ENCODE measurements around the gene PDE4D.
"Not testable (repeated sequence)": the region's sequence is repeated elsewhere in the genome, so short reads cannot be mapped to it uniquely, and the experiment has no call there.

PDE4D gene

DNA sequence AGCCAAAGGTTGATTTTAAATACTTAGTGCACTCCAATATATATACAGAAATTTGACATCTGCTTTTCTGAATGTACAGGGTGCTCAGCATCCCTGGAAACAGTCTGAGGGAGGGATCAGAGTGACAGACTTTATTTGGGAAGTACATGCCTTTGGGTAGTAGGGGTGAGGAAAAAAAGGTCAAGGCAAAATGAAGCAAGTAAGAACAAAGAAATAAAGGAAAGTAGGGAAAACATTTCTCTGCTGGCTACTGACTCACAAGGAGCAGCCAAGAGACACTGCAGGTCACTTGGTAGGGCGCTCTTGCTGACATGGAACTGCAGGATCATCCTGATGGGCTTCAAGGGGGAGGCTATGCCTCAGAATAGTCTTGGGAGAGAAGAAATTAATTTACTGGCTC lies 929.7 kb downstream of the PDE4D start:
- Histone ChIP-seq H3K27me3 (replicated peaks; ENCODE audit: insufficient read depth, low read length) (no peaks in the 10 kb centered on the region), H2AFZ (ENCODE audit: low read length) (no peak overlapping the region)
- DNase-seq, result no peak

GRCh38 chr5:58963361-58963760 lies 930.2 kb downstream of the PDE4D start:
- Histone ChIP-seq H3K36me3 (replicated peaks; ENCODE audit: insufficient read depth, low read length) (no peaks in the 10 kb centered on the region), H3K9ac (ENCODE audit: low read length) (no peak overlapping the region), H3K79me2 (ENCODE audit: low read length) (no peaks in the 10 kb centered on the region), H3K27me3 (replicated peaks; ENCODE audit: insufficient read depth, low read length) (no peaks in the 10 kb centered on the region), H3K4me2 (ENCODE audit: low read depth, low read length) (no peak overlapping the region), H4K20me1 (ENCODE audit: insufficient read depth, low read length) (no peaks in the 10 kb centered on the region), H3K27ac (ENCODE audit: low read length) (no peak overlapping the region), H3K4me3 (ENCODE audit: low read length) (no peak overlapping the region), H3F3A (ENCODE audit: insufficient read depth, low read length) (no peaks in the 10 kb centered on the region), H3K9me3 (replicated peaks; ENCODE audit: insufficient read depth, low read length) (no peaks in the 10 kb centered on the region), H3K4me1 (ENCODE audit: low read length) (no peaks in the 10 kb centered on the region), H2AFZ (ENCODE audit: low read length) (no peak overlapping the region), H3K9me2 (replicated peaks; ENCODE audit: insufficient read depth, low read length) (no peaks in the 10 kb centered on the region)
- DNase-seq, result no peak
- TF ChIP-seq EZH2phosphoT487 (IDR thresholded peaks at IDR 0.05; ENCODE audit: low read length), result no peak

More for the DNA sequence above, 929.7 kb downstream of the PDE4D start:
- Histone ChIP-seq H3K27ac (ENCODE audit: low read length) (no peak overlapping the region), H3K9me2 (replicated peaks; ENCODE audit: insufficient read depth, low read length) (no peaks in the 10 kb centered on the region), H3K79me2 (ENCODE audit: low read length) (no peaks in the 10 kb centered on the region), H3K4me2 (ENCODE audit: low read depth, low read length) (no peak overlapping the region), H3K9me3 (replicated peaks; ENCODE audit: insufficient read depth, low read length) (no peaks in the 10 kb centered on the region), H3F3A (ENCODE audit: insufficient read depth, low read length) (no peaks in the 10 kb centered on the region), H3K36me3 (replicated peaks; ENCODE audit: insufficient read depth, low read length) (no peaks in the 10 kb centered on the region), H3K4me3 (ENCODE audit: low read length) (no peak overlapping the region), H3K4me1 (ENCODE audit: low read length) (no peaks in the 10 kb centered on the region), H3K9ac (ENCODE audit: low read length) (no peak overlapping the region), H4K20me1 (ENCODE audit: insufficient read depth, low read length) (no peaks in the 10 kb centered on the region)
- TF ChIP-seq EZH2 (optimal IDR thresholded peaks at IDR 0.05; ENCODE audit: low read depth, low read length) (no peak), EZH2phosphoT487 (IDR thresholded peaks at IDR 0.05; ENCODE audit: low read length) (no peak), CTCF (IDR thresholded peaks at IDR 0.05; ENCODE audit: low read length) (no peak)

DNA sequence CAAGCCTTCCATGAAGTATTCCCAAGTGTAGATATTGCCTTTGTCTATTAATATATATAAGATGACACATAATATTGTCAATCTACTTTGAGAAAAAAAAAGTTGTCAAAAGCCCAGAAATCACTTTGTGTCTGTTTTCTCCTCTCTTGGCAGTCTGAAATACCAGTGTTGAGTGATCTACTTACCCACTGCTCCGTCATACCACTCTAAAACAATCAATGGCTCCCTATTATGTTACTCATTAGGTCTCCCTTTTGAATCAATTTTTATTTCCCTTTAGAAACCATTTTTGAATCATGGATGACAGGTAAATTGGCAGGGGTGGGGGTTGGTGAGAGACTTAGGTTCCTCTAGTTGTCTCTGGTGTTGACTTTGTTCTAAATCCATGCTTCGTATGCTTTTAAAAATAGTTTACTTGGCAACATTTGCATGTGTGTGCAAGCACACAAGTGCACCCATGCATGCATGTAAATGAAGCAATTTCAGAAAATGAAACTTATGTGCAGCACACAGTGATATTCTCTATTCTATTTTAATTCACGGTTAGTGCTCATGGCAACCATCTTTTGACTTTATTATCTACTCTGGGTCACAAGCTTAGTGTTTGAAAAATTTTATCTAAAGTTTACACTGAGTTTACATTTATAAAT lies 931.8 kb downstream of the PDE4D start:
- no peaks in the 10 kb centered on the region for H3K9me3 ChIP-seq (replicated peaks; ENCODE audit: insufficient read depth, low read length)
- H3K9ac ChIP-seq (ENCODE audit: low read length), result no peak overlapping the region
- DNase-seq, result no peak
- H2AFZ ChIP-seq (ENCODE audit: low read length), result no peak overlapping the region
- H3K79me2 ChIP-seq (ENCODE audit: low read length), result no peaks in the 10 kb centered on the region
- no peaks in the 10 kb centered on the region for H3F3A ChIP-seq (ENCODE audit: insufficient read depth, low read length)
- H3K4me2 ChIP-seq (ENCODE audit: low read depth, low read length), result no peak overlapping the region
- H3K4me1 ChIP-seq (ENCODE audit: low read length), result no peaks in the 10 kb centered on the region
- H3K9me2 ChIP-seq (replicated peaks; ENCODE audit: insufficient read depth, low read length), result no peaks in the 10 kb centered on the region
- no peak overlapping the region for H3K4me3 ChIP-seq (ENCODE audit: low read length)
- no peaks in the 10 kb centered on the region for H3K36me3 ChIP-seq (replicated peaks; ENCODE audit: insufficient read depth, low read length)
- no peak overlapping the region for H3K27ac ChIP-seq (ENCODE audit: low read length)
- TF ChIP-seq CTCF (IDR thresholded peaks at IDR 0.05; ENCODE audit: low read length) (no peak), EZH2phosphoT487 (IDR thresholded peaks at IDR 0.05; ENCODE audit: low read length) (no peak), EZH2 (optimal IDR thresholded peaks at IDR 0.05; ENCODE audit: low read depth, low read length) (no peak)
- no peaks in the 10 kb centered on the region for H4K20me1 ChIP-seq (ENCODE audit: insufficient read depth, low read length)
- H3K27me3 ChIP-seq (replicated peaks; ENCODE audit: insufficient read depth, low read length), result no peaks in the 10 kb centered on the region

GRCh38 chr5:58958701-58959100 lies 934.8 kb downstream of the PDE4D start:
- H3K27ac ChIP-seq (ENCODE audit: low read length), result no peak overlapping the region
- H3K9ac ChIP-seq (ENCODE audit: low read length), result no peak overlapping the region
- no peak for DNase-seq

DNA sequence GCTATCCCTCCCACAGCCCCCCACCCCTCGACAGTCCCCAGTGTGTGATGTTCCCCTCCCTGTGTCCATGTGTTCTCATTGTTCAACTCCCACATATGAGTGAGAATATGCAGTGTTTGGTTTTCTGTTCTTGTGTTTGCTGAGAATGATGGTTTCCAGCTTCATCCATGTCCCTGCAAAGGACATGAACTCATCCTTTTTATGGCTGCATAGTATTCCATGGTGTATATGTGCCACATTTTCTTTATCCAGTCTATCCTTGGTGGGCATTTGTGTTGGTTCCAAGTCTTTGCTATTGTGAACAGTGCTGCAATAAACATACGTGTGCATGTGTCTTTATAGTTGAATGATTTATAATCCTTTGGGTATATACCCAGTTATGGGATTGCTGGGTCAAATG lies 940.3 kb downstream of the PDE4D start:
- H2AFZ ChIP-seq (ENCODE audit: low read length); H3K9me3 ChIP-seq (replicated peaks; ENCODE audit: insufficient read depth, low read length); H3K27me3 ChIP-seq (replicated peaks; ENCODE audit: insufficient read depth, low read length); H3K4me2 ChIP-seq (ENCODE audit: low read depth, low read length); H3K4me3 ChIP-seq (ENCODE audit: low read length); H3K9ac ChIP-seq (ENCODE audit: low read length); H3K4me1 ChIP-seq (ENCODE audit: low read length); H3K36me3 ChIP-seq (replicated peaks; ENCODE audit: insufficient read depth, low read length); H3K27ac ChIP-seq (ENCODE audit: low read length); H3F3A ChIP-seq (ENCODE audit: insufficient read depth, low read length); H3K79me2 ChIP-seq (ENCODE audit: low read length); DNase-seq; H3K9me2 ChIP-seq (replicated peaks; ENCODE audit: insufficient read depth, low read length); H4K20me1 ChIP-seq (ENCODE audit: insufficient read depth, low read length): not testable (repeated sequence)

More at GRCh38 chr5:58958701-58959100, 934.8 kb downstream of the PDE4D start:
- no peaks in the 10 kb centered on the region for H3K9me3 ChIP-seq (replicated peaks; ENCODE audit: insufficient read depth, low read length)
- H3K4me3 ChIP-seq (ENCODE audit: low read length), result no peak overlapping the region
- H2AFZ ChIP-seq (ENCODE audit: low read length), result no peak overlapping the region
- H3K79me2 ChIP-seq (ENCODE audit: low read length), result no peaks in the 10 kb centered on the region
- H3F3A ChIP-seq (ENCODE audit: insufficient read depth, low read length), result no peaks in the 10 kb centered on the region
- no peaks in the 10 kb centered on the region for H4K20me1 ChIP-seq (ENCODE audit: insufficient read depth, low read length)
- TF ChIP-seq EZH2 (optimal IDR thresholded peaks at IDR 0.05; ENCODE audit: low read depth, low read length) (no peak), CTCF (IDR thresholded peaks at IDR 0.05; ENCODE audit: low read length) (no peak), EZH2phosphoT487 (IDR thresholded peaks at IDR 0.05; ENCODE audit: low read length) (no peak)
- H3K4me2 ChIP-seq (ENCODE audit: low read depth, low read length), result no peak overlapping the region
- H3K36me3 ChIP-seq (replicated peaks; ENCODE audit: insufficient read depth, low read length), result no peaks in the 10 kb centered on the region
- no peaks in the 10 kb centered on the region for H3K27me3 ChIP-seq (replicated peaks; ENCODE audit: insufficient read depth, low read length)
- H3K9me2 ChIP-seq (replicated peaks; ENCODE audit: insufficient read depth, low read length), result no peaks in the 10 kb centered on the region
- H3K4me1 ChIP-seq (ENCODE audit: low read length), result no peaks in the 10 kb centered on the region

All from MM.1S (cell line).